Measurements from ENCODE around the gene LBHD2.

LBHD2 gene

DNA sequence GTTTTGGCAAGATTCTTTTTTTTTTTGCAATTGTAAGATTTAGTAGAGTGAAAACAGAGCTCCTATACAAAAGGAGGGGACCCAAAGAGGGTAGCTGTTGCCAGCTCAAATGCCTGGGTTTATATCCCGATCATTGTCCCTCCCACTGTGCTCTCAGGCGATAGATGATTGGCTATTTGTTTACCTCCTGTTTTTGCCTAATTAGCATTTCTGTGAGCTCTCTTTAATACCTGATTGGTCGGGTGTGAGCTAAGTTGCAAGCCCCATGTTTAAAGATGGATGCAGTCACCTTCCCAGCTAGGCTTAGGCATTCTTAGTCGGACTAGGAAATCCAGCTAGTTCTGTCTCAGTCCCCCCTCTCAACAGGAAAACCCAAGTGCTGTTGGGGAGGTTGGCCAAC lies 12.4 kb downstream of the LBHD2 start:
- TF ChIP-seq, protein P1, sequence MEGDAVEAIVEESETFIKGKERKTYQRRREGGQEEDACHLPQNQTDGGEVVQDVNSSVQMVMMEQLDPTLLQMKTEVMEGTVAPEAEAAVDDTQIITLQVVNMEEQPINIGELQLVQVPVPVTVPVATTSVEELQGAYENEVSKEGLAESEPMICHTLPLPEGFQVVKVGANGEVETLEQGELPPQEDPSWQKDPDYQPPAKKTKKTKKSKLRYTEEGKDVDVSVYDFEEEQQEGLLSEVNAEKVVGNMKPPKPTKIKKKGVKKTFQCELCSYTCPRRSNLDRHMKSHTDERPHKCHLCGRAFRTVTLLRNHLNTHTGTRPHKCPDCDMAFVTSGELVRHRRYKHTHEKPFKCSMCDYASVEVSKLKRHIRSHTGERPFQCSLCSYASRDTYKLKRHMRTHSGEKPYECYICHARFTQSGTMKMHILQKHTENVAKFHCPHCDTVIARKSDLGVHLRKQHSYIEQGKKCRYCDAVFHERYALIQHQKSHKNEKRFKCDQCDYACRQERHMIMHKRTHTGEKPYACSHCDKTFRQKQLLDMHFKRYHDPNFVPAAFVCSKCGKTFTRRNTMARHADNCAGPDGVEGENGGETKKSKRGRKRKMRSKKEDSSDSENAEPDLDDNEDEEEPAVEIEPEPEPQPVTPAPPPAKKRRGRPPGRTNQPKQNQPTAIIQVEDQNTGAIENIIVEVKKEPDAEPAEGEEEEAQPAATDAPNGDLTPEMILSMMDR (IDR thresholded peaks at IDR 0.05; ENCODE audit: low read depth, low read length), result no peak
- no peak for TF ChIP-seq EZH2phosphoT487 (IDR thresholded peaks at IDR 0.05; ENCODE audit: low read depth)
- H3K79me2 ChIP-seq (ENCODE audit: low read length), result no peaks in the 10 kb centered on the region
- no peak overlapping the region for H2AFZ ChIP-seq (ENCODE audit: low read depth, low read length)
- no peaks in the 10 kb centered on the region for H3K9me3 ChIP-seq (ENCODE audit: insufficient read depth, low read length)
- H3K4me2 ChIP-seq (ENCODE audit: low read length), result no peak overlapping the region
- H3K4me1 ChIP-seq (ENCODE audit: low read length), result peaks cover 25% of the 10 kb centered on the region
- H3K9ac ChIP-seq (ENCODE audit: low read length), result no peak overlapping the region
- H4K20me1 ChIP-seq (ENCODE audit: insufficient read depth, low read length), result no peaks in the 10 kb centered on the region
- no peaks in the 10 kb centered on the region for H3K36me3 ChIP-seq (replicated peaks; ENCODE audit: low read depth, low read length)
- H3K4me3 ChIP-seq (ENCODE audit: low read length), result no peak overlapping the region
- H3K27me3 ChIP-seq (ENCODE audit: low read depth, low read length), result no peaks in the 10 kb centered on the region
- no peak overlapping the region for H3K27ac ChIP-seq (ENCODE audit: low read length)

DNA sequence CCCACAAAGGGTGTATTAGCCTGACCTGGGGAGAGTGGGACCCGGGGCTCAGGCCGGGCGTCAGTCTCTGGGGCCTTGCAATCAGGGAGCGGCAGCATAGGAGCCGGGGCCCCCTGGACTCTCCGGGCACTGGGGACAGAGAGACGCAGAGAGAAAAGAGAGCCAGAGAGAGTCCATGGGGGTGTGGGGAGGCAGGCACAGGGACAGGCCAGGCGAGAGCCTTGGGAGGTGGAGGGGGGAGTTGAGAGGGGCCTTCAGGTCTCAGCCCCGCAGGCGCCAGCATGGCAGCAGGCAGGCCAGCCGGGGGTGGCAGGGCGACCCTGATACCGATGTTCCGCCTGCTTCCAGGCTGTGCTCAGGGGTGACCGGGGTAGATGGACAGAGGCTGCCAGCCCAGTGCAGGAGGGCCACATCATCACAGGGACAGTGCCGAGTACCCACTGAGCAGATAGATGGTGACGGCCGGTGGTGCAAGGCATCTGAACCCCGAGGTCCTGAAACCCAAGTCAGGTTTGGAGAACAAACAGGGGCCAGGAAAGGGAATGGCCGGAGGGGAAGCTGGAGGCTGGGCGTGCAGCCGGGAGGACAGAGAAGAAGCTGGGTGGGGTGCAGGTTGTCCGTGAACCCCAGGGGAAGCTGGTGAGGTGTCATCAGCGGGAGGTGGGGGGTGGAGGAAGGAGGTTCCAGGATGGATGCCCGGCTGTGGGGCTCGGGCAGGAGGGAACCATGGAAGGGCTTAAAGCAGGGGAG lies 13.4 kb downstream of the LBHD2 start:
- H3K79me2 ChIP-seq (ENCODE audit: low read length), result no peaks in the 10 kb centered on the region
- H3K27ac ChIP-seq (ENCODE audit: low read length), result no peak overlapping the region
- no peak for TF ChIP-seq EZH2phosphoT487 (IDR thresholded peaks at IDR 0.05; ENCODE audit: low read depth)
- TF ChIP-seq, protein P1 (IDR thresholded peaks at IDR 0.05; ENCODE audit: low read depth, low read length), result no peak
- no peak overlapping the region for H2AFZ ChIP-seq (ENCODE audit: low read depth, low read length)
- no peaks in the 10 kb centered on the region for H3K9me3 ChIP-seq (ENCODE audit: insufficient read depth, low read length)
- H4K20me1 ChIP-seq (ENCODE audit: insufficient read depth, low read length), result no peaks in the 10 kb centered on the region
- no peak overlapping the region for H3K9ac ChIP-seq (ENCODE audit: low read length)
- H3K4me2 ChIP-seq (ENCODE audit: low read length), result no peak overlapping the region
- H3K36me3 ChIP-seq (replicated peaks; ENCODE audit: low read depth, low read length), result no peaks in the 10 kb centered on the region
- no peaks in the 10 kb centered on the region for H3K27me3 ChIP-seq (ENCODE audit: low read depth, low read length)
- H3K4me3 ChIP-seq (ENCODE audit: low read length), result no peak overlapping the region
- peaks cover 16% of the 10 kb centered on the region for H3K4me1 ChIP-seq (ENCODE audit: low read length)

DNA sequence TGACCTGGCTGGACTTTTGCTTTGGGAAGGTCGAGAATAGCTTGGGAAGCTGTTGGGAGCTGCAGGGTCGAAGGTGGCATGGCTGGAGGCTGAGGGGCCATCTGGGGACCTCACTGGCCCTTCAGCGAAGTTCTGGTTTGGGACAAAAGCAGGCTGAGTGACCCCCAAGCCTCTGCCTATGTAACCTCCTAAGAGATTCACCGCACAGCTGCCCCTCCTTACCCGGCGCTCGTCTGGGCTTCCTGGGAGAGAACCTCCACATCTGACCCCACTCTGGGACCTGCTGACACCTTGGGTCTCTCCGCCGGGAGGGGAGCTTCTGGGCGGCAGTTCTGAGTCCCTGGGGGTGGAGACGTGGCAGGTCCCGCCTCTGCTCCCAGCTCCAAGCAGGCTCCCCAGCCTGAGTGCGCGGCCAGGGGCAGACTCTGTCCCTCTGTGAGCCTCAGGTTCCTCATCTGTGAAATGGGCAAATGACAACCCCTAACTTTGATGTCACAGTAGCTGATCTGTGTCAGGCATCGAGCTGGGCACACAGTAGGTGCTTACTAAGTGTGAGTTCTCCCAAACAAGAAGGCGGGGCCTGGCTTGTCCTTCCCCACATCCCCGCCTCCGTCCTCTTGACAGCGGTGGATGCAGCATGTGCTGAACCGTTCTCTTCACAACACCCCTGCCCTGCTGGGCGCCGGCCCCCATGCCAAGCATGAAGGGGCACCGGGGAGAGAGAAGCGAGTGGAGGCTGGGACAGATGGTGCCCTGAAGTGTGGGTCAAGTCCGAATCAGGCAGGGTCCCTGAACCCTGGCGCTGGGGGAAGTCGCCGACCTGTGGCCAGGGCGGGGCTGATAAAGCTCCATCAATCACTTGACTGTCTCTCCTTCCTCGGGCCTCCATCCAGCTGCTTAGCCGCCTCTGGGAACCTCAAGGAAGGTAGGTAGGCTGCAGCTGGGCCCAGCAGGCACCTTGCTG lies 14.3 kb downstream of the LBHD2 start:
- H3K27ac ChIP-seq (ENCODE audit: low read length), result no peak overlapping the region
- H3K4me2 ChIP-seq (ENCODE audit: low read length), result no peak overlapping the region
- TF ChIP-seq, protein P1 (IDR thresholded peaks at IDR 0.05; ENCODE audit: low read depth, low read length), result no peak
- no peak for TF ChIP-seq EZH2phosphoT487 (IDR thresholded peaks at IDR 0.05; ENCODE audit: low read depth)
- peaks cover 16% of the 10 kb centered on the region for H3K4me1 ChIP-seq (ENCODE audit: low read length)
- no peaks in the 10 kb centered on the region for H4K20me1 ChIP-seq (ENCODE audit: insufficient read depth, low read length)
- H2AFZ ChIP-seq (ENCODE audit: low read depth, low read length), result no peak overlapping the region
- H3K27me3 ChIP-seq (ENCODE audit: low read depth, low read length), result no peaks in the 10 kb centered on the region
- no peaks in the 10 kb centered on the region for H3K36me3 ChIP-seq (replicated peaks; ENCODE audit: low read depth, low read length)
- H3K4me3 ChIP-seq (ENCODE audit: low read length), result no peak overlapping the region
- H3K9me3 ChIP-seq (ENCODE audit: insufficient read depth, low read length), result no peaks in the 10 kb centered on the region
- no peak overlapping the region for H3K9ac ChIP-seq (ENCODE audit: low read length)
- no peaks in the 10 kb centered on the region for H3K79me2 ChIP-seq (ENCODE audit: low read length)

All from OCI-LY3 (cell line).